GM23248 (cell line): ENCODE measurements around the gene ENTR1. TPM values are rescaled to one million over a fixed set of nuclear protein-coding genes. Genes with fewer than 3 reads are reported as not detected.

Experiments used
- DNase-seq: peaks from one replicate; pipeline ENCODE4 v3.0.0-alpha.2; 2015
- H2AFZ ChIP-seq: fragments of 200-600 bp; sonication (generic); 2 replicates; pipeline ENCODE4 v1.6.1; 2016; ENCODE audit warnings: antibody characterized with exemption
- H3F3A ChIP-seq: fragments of 200-600 bp; sonication (generic); 2 replicates; pipeline ENCODE4 v1.6.1; 2016; ENCODE audit warnings: mild to moderate bottlenecking, antibody characterized with exemption, mixed run types; ENCODE audit not compliant: insufficient read depth
- H3K27ac ChIP-seq: fragments of 200-600 bp; sonication (generic); 2 replicates; pipeline ENCODE4 v1.5.1; 2016; ENCODE audit warnings: mild to moderate bottlenecking
- H3K27me3 ChIP-seq: fragments of 200-600 bp; sonication (generic); replicated peaks from 2 replicates; pipeline ENCODE4 v1.6.1; 2016; ENCODE audit warnings: mild to moderate bottlenecking; ENCODE audit not compliant: insufficient read depth
- H3K36me3 ChIP-seq: fragments of 200-600 bp; sonication (generic); 2 replicates; pipeline ENCODE4 v1.6.1; 2016; ENCODE audit warnings: low read depth, mild to moderate bottlenecking
- H3K4me1 ChIP-seq: fragments of 200-600 bp; sonication (generic); 2 replicates; pipeline ENCODE4 v1.6.1; 2016; ENCODE audit warnings: mild to moderate bottlenecking; ENCODE audit not compliant: insufficient read depth
- H3K4me2 ChIP-seq: fragments of 200-600 bp; sonication (generic); one replicate; pipeline ENCODE4 v1.6.1; 2016; ENCODE audit warnings: mild to moderate bottlenecking; ENCODE audit not compliant: unreplicated experiment
- H3K4me3 ChIP-seq: fragments of 200-600 bp; sonication (generic); 2 replicates; pipeline ENCODE4 v1.5.1; 2016; ENCODE audit warnings: mild to moderate bottlenecking
- H3K79me2 ChIP-seq: fragments of 200-600 bp; sonication (generic); 2 replicates; pipeline ENCODE4 v1.6.1; 2016; ENCODE audit warnings: mild to moderate bottlenecking; ENCODE audit not compliant: insufficient read depth
- H3K9ac ChIP-seq: fragments of 200-600 bp; sonication (generic); 2 replicates; pipeline ENCODE4 v1.6.1; 2016; ENCODE audit warnings: mild to moderate bottlenecking
- H3K9me2 ChIP-seq: fragments of 200-600 bp; sonication (generic); 2 replicates; pipeline ENCODE4 v1.6.1; 2016; ENCODE audit warnings: mixed run types, mild to moderate bottlenecking, moderate library complexity; ENCODE audit not compliant: insufficient read depth
- H3K9me3 ChIP-seq: fragments of 200-600 bp; sonication (generic); one replicate; pipeline ENCODE4 v1.6.1; 2017; ENCODE audit warnings: low read depth
- H4K20me1 ChIP-seq: fragments of 200-600 bp; sonication (generic); 2 replicates; pipeline ENCODE4 v1.6.0; 2016; ENCODE audit not compliant: insufficient read depth
- EZH2 ChIP-seq: fragments of 200-600 bp; sonication (generic); IDR thresholded peaks from 2 replicates; pipeline ENCODE4 v1.6.1; 2018; ENCODE audit warnings: antibody characterized with exemption, mild to moderate bottlenecking; ENCODE audit not compliant: insufficient read depth, poor library complexity, severe bottlenecking
- EZH2phosphoT487 ChIP-seq: fragments of 200-600 bp; sonication (generic); IDR thresholded peaks from 2 replicates; pipeline ENCODE4 v1.6.1; 2018; ENCODE audit warnings: antibody characterized with exemption, moderate library complexity, mild to moderate bottlenecking, low read depth; ENCODE audit not compliant: insufficient read depth
- WGBS, 2 experiments: methylation state at CpG; one replicate each; pipeline ENCODE4 v1.1.6; 2015 to 2017; ENCODE audit warnings: low lambda C conversion rate in 2 of 2, low coverage in 1 of 2; ENCODE audit errors: missing lambda C conversion rate in 2 of 2; 5-methylcytosine and 5-hydroxymethylcytosine counted together
- in situ Hi-C: fragments of 300-500 bp; cut with MboI; formaldehyde crosslinking; loops from 2 replicates; pipeline ENCODE4 v1.15.0; 2020
- polyA plus RNA-seq: library from polyadenylated mRNA; unstranded; fragments of >200 nt; fragmentation: Nextera tagmentation; extraction: Ambion mirVana; gene quantifications from 2 replicates; pipeline ENCODE4 v1.2.1, GENCODE V29; 2016
- total RNA-seq: library from RNA; depleted of rRNA; stranded (reverse); fragments of >200 nt; shearing (Covaris generic); gene quantifications from 2 replicates; pipeline ENCODE4 v1.2.3, GENCODE V29; 2014

ENTR1 gene
- total and polyA plus RNA-seq, 2 experiments from 2014 or later: 11.2 to 36.4 TPM

GRCh38 chr9:136362450-136362784 lies 48.0 kb downstream of the ENTR1 start:
- H3K27me3 ChIP-seq: no peaks in the 10 kb centered on the region
- no peaks in the 10 kb centered on the region for H3K36me3 ChIP-seq
- WGBS, 2 experiments: 66% methylated on average over 6 of the region's 6 CpGs
- in situ Hi-C loops: no loop called here
- H3K4me2 ChIP-seq: no peak overlapping the region
- no peak for DNase-seq
- no peaks in the 10 kb centered on the region for H3K9me2 ChIP-seq
- H3F3A ChIP-seq: no peaks in the 10 kb centered on the region
- TF ChIP-seq EZH2: no peak
- TF ChIP-seq EZH2phosphoT487: no peak
- no peak overlapping the region for H2AFZ ChIP-seq
- H4K20me1 ChIP-seq: no peaks in the 10 kb centered on the region
- H3K4me3 ChIP-seq: 0 out of 2 replicates have a peak overlapping the region, but pooled peaks have one; percentile 54
- no peak overlapping the region for H3K27ac ChIP-seq
- H3K9me3 ChIP-seq: no peaks in the 10 kb centered on the region
- H3K9ac ChIP-seq: peak overlapping the region; percentile 40
- no peaks in the 10 kb centered on the region for H3K79me2 ChIP-seq
- H3K4me1 ChIP-seq: peaks cover 25% of the 10 kb centered on the region

- H3F3A ChIP-seq: no peaks in the 10 kb centered on the region
- no peaks in the 10 kb centered on the region for H4K20me1 ChIP-seq
- no peak overlapping the region for H3K4me3 ChIP-seq
- peaks cover 25% of the 10 kb centered on the region for H3K4me1 ChIP-seq
- H3K9me2 ChIP-seq: no peaks in the 10 kb centered on the region
- 71% methylated on average over 23 to 26 of the region's 26 CpGs for WGBS, 2 experiments
- no peak overlapping the region for H3K9ac ChIP-seq
- no peaks in the 10 kb centered on the region for H3K9me3 ChIP-seq
- no peaks in the 10 kb centered on the region for H3K79me2 ChIP-seq
- no peaks in the 10 kb centered on the region for H3K36me3 ChIP-seq
- no peak for TF ChIP-seq EZH2phosphoT487
- TF ChIP-seq EZH2: no peak
- in situ Hi-C loops: no loop called here
- H3K4me2 ChIP-seq: no peak overlapping the region
- H2AFZ ChIP-seq: no peak overlapping the region
- H3K27ac ChIP-seq: no peak overlapping the region
- no peaks in the 10 kb centered on the region for H3K27me3 ChIP-seq
- DNase-seq: no peak
Measured at GRCh38 chr9:136361754-136362449, 48.5 kb downstream of the ENTR1 start.

GRCh38 chr9:136361047-136361753 lies 49.2 kb downstream of the ENTR1 start:
- no peaks in the 10 kb centered on the region for H3K9me3 ChIP-seq
- DNase-seq: peak; percentile 55
- no peak overlapping the region for H3K4me3 ChIP-seq
- in situ Hi-C loops: no loop called here
- no peaks in the 10 kb centered on the region for H3K79me2 ChIP-seq
- H2AFZ ChIP-seq: no peak overlapping the region
- H3K36me3 ChIP-seq: no peaks in the 10 kb centered on the region
- no peaks in the 10 kb centered on the region for H3K9me2 ChIP-seq
- H3F3A ChIP-seq: no peaks in the 10 kb centered on the region
- TF ChIP-seq EZH2 (no peak), EZH2phosphoT487 (no peak)
- no peaks in the 10 kb centered on the region for H3K27me3 ChIP-seq
- H3K9ac ChIP-seq: peak overlapping the region; percentile 51
- peaks cover 25% of the 10 kb centered on the region for H3K4me1 ChIP-seq
- WGBS, 2 experiments: 43 to 46% methylated on average over 41 to 42 of the region's 43 CpGs
- H3K27ac ChIP-seq: peak overlapping the region; percentile 43
- no peaks in the 10 kb centered on the region for H4K20me1 ChIP-seq
- H3K4me2 ChIP-seq: peak overlapping the region; percentile 37

- no peak for DNase-seq
- H3K9me2 ChIP-seq: no peaks in the 10 kb centered on the region
- WGBS, 2 experiments: 67 to 74% methylated on average over 29 to 35 of the region's 38 CpGs
- H3K27me3 ChIP-seq: no peaks in the 10 kb centered on the region
- no peak overlapping the region for H3K9ac ChIP-seq
- H2AFZ ChIP-seq: no peak overlapping the region
- H3K9me3 ChIP-seq: no peaks in the 10 kb centered on the region
- H3F3A ChIP-seq: no peaks in the 10 kb centered on the region
- H4K20me1 ChIP-seq: no peaks in the 10 kb centered on the region
- H3K4me3 ChIP-seq: no peak overlapping the region
- peaks cover 25% of the 10 kb centered on the region for H3K4me1 ChIP-seq
- H3K36me3 ChIP-seq: no peaks in the 10 kb centered on the region
- no peak overlapping the region for H3K27ac ChIP-seq
- H3K79me2 ChIP-seq: no peaks in the 10 kb centered on the region
- TF ChIP-seq EZH2 (no peak), EZH2phosphoT487 (no peak)
- H3K4me2 ChIP-seq: no peak overlapping the region
- in situ Hi-C loops: no loop called here
Measured at GRCh38 chr9:136359774-136360718, 50.4 kb downstream of the ENTR1 start.
